Measurements from ENCODE around the gene YTHDC1.

YTHDC1 gene

GRCh38 chr4:68358988-68359387 is 9.1 kb upstream of the YTHDC1 start:
- DNase-seq (ENCODE audit: low read depth in 2 of 2): no peak

GRCh38 chr4:68352791-68353190 is 2.9 kb upstream of the YTHDC1 start:
- DNase-seq (ENCODE audit: low read depth in 2 of 2): no peak

- DNase-seq (ENCODE audit: low read depth in 2 of 2): no peak
These were observed 626 bp downstream of the YTHDC1 start for GRCh38 chr4:68349279-68349648.

GRCh38 chr4:68348577-68348976 is 1.3 kb downstream of the YTHDC1 start:
- no peak for DNase-seq (ENCODE audit: low read depth in 2 of 2)

- DNase-seq (ENCODE audit: low read depth in 2 of 2): no peak
These were observed 2.0 kb downstream of the YTHDC1 start for GRCh38 chr4:68347845-68348244.

GRCh38 chr4:68346461-68346860 is 3.4 kb downstream of the YTHDC1 start:
- no peak for DNase-seq (ENCODE audit: low read depth in 2 of 2)

- DNase-seq (ENCODE audit: low read depth in 2 of 2): no peak
These were observed 5.1 kb downstream of the YTHDC1 start for GRCh38 chr4:68344785-68345184.

GRCh38 chr4:68344049-68344448 is 5.8 kb downstream of the YTHDC1 start:
- no peak for DNase-seq (ENCODE audit: low read depth in 2 of 2)

- no peak for DNase-seq (ENCODE audit: low read depth in 2 of 2)
These were observed 7.8 kb downstream of the YTHDC1 start for GRCh38 chr4:68342134-68342533.

- DNase-seq (ENCODE audit: low read depth in 2 of 2): no peak
These were observed 11.3 kb downstream of the YTHDC1 start for GRCh38 chr4:68338625-68339024.

GRCh38 chr4:68337522-68337921 is 12.4 kb downstream of the YTHDC1 start:
- no peak for DNase-seq (ENCODE audit: low read depth in 2 of 2)

GRCh38 chr4:68337004-68337403 is 12.9 kb downstream of the YTHDC1 start:
- DNase-seq (ENCODE audit: low read depth in 2 of 2): no peak

GRCh38 chr4:68336530-68336929 is 13.4 kb downstream of the YTHDC1 start:
- no peak for DNase-seq (ENCODE audit: low read depth in 2 of 2)

- DNase-seq (ENCODE audit: low read depth in 2 of 2): no peak
These were observed 23.7 kb downstream of the YTHDC1 start for GRCh38 chr4:68326141-68326540.

GRCh38 chr4:68324519-68325262 is 25.2 kb downstream of the YTHDC1 start:
- DNase-seq (ENCODE audit: low read depth in 2 of 2): no peak

- DNase-seq (ENCODE audit: low read depth in 2 of 2): no peak
These were observed 30.9 kb downstream of the YTHDC1 start for GRCh38 chr4:68319040-68319439.

- no peak for DNase-seq (ENCODE audit: low read depth in 2 of 2)
These were observed 33.5 kb downstream of the YTHDC1 start for GRCh38 chr4:68316193-68316969.

GRCh38 chr4:68310651-68311247 is 39.1 kb downstream of the YTHDC1 start:
- no peak for DNase-seq (ENCODE audit: low read depth in 2 of 2)

- DNase-seq (ENCODE audit: low read depth in 2 of 2): no peak
These were observed 45.2 kb downstream of the YTHDC1 start for GRCh38 chr4:68304731-68305130.

GRCh38 chr4:68299492-68300457 is 50.1 kb downstream of the YTHDC1 start:
- DNase-seq (ENCODE audit: low read depth in 2 of 2): no peak

GRCh38 chr4:68297137-68297536 is 52.8 kb downstream of the YTHDC1 start:
- no peak for DNase-seq (ENCODE audit: low read depth in 2 of 2)

GRCh38 chr4:68291256-68291655 is 58.6 kb downstream of the YTHDC1 start:
- DNase-seq (ENCODE audit: low read depth in 2 of 2): no peak
